SK-N-MC (cell line): ENCODE results near the gene GSAP.

Source experiments
- EZH2 ChIP-seq: fragments of 200-600 bp; sonication (generic); IDR thresholded peaks from one replicate; pipeline ENCODE4 v1.6.1; 2017; ENCODE audit warnings: antibody characterized with exemption
- FOXP2 ChIP-seq: optimal IDR thresholded peaks from 2 replicates; pipeline ENCODE3; 2011; ENCODE audit warnings: mild to moderate bottlenecking, moderate library complexity; ENCODE audit not compliant: insufficient read depth; ENCODE audit errors: extremely low read length, control extremely low read depth
- POLR2AphosphoS5 ChIP-seq: IDR thresholded peaks from 2 replicates; pipeline ENCODE4 v1.6.1; 2012; ENCODE audit warnings: mild to moderate bottlenecking, low read depth, low read length, borderline replicate concordance

DNA sequence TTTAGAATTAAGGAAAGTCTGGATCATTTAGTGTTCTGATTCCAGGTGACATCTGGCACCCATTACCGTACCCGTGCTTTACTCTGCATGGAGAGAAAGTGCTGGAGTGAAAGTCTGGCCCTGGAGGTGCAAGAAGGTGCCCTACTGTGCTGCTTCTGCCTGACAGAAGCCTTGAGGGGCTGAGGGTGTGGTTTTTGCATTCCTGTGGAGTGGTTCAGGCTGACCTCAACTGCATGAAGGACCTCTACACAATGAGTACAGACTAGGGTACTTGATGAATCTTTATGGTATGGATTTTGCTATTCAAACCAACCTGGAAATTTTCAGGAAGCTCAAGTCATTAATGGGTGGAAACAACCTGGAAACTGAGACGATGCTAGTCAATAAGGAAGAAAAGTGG, 45.1 kb upstream of the GSAP start:
- TF ChIP-seq EZH2, result no peak
- TF ChIP-seq POLR2AphosphoS5, result no peak
- no peak for TF ChIP-seq FOXP2
